Measurements from ENCODE around the gene UBAC1.
"Not testable (repeated sequence)": the region's sequence is repeated elsewhere in the genome, so short reads cannot be mapped to it uniquely, and the experiment has no call there.

The UBAC1 gene

GRCh38 chr9:135923508-135923907, 37.7 kb downstream of the UBAC1 start:
- DNase-seq (ENCODE audit: low spot score) (no peak), FAIRE-seq (no peak)

DNA sequence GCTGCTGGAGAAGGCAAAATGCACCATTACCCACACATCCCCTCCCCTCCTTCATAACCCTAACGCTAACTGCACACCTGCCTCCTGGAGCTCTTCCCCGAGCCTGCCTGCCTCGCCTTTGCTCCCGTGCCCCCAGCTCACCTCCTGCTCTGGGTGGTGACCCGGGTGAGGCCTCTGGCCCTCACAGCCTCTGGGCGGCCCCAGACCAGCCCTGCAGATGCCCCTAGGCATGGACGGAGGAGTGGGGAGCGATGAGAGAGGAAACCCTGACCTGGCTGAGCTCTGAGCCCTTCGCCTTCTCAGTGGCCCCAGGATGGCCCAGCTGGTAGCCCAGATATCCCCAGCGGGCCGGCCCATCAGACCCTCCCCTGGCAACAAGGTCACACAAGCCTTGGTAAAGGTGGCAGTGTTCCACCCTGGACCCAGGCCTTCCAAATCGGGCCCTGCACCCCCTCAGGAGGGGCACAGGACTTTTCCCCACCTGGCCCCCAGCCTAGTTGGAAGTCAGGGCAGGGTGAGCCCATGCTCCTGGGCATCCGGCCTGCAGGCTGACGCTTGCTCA, 39.3 kb downstream of the UBAC1 start:
- no peak for FAIRE-seq

DNA sequence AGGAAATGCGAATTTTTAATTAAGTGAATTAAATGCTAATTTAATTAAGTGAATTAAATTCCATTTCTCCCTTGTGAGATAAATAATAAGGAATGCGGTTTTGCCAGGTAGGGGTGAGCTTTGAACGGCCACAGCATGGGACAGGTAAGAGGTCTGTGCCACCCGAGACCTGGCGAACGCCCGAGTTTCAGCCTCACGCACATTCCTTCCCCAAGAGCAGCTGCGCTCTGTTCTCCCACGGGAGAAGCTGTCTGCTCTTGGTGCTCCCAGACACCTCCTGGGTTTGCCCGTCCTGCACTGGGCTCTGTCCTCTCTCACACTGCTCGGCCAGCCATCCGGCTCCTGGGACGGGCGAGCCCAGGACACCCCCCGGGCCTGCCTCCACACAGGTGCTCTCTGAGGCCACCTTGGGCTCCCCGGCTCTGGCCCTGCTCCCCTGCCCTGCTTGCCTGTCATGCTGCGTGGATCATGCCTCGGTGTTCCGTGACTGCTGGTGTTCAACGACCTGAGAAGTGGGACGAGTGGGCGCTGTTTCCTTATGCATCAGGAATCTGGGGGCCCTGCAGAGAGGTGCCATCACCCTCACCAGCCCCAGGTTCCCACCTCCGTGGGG, 40.1 kb downstream of the UBAC1 start:
- no peak for DNase-seq (ENCODE audit: low spot score)
- FAIRE-seq = no peak

More for the DNA sequence above, 39.3 kb downstream of the UBAC1 start:
- DNase-seq (ENCODE audit: low spot score) = no peak

- FAIRE-seq (no peak), DNase-seq (ENCODE audit: low spot score) (no peak)
Observed at GRCh38 chr9:135920256-135920930, 40.8 kb downstream of the UBAC1 start.

GRCh38 chr9:135919318-135919890, 41.8 kb downstream of the UBAC1 start:
- FAIRE-seq = no peak
- no peak for DNase-seq (ENCODE audit: low spot score)

- not testable (repeated sequence) for FAIRE-seq; DNase-seq (ENCODE audit: low spot score)
Observed at GRCh38 chr9:135916227-135916626, 44.9 kb downstream of the UBAC1 start.

DNA sequence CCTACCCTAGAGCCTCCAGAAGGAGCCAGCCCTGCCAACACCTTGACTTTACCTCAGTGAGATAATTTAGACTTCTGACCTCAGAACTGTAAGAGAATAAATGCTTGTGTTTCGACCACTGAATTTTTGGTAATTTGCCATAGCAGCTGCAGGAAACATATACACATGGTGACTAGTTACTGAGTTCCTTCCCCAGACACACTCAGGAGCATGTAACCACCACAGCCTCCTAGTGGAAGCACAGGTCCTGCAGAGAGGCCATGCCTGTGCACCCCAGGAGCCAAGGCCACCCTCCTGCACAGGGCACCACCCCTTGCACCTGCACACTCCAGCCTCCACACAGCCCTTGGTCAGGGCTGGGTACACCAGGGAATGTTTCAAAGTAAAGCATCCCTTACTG, 46.3 kb downstream of the UBAC1 start:
- no peak for DNase-seq (ENCODE audit: low spot score)
- FAIRE-seq = no peak

- FAIRE-seq = not testable (repeated sequence)
Observed at GRCh38 chr9:135911233-135911632, 49.9 kb downstream of the UBAC1 start.

GRCh38 chr9:135910757-135911156, 50.4 kb downstream of the UBAC1 start:
- FAIRE-seq = no peak
- no peak for DNase-seq (ENCODE audit: low spot score)

More at GRCh38 chr9:135911233-135911632, 49.9 kb downstream of the UBAC1 start:
- not testable (repeated sequence) for DNase-seq (ENCODE audit: low spot score)

- FAIRE-seq (no peak), DNase-seq (ENCODE audit: low spot score) (no peak)
Observed at GRCh38 chr9:135910216-135910615, 51.0 kb downstream of the UBAC1 start.

GRCh38 chr9:135909371-135909770, 51.8 kb downstream of the UBAC1 start:
- DNase-seq (ENCODE audit: low spot score) (no peak), FAIRE-seq (no peak)

DNA sequence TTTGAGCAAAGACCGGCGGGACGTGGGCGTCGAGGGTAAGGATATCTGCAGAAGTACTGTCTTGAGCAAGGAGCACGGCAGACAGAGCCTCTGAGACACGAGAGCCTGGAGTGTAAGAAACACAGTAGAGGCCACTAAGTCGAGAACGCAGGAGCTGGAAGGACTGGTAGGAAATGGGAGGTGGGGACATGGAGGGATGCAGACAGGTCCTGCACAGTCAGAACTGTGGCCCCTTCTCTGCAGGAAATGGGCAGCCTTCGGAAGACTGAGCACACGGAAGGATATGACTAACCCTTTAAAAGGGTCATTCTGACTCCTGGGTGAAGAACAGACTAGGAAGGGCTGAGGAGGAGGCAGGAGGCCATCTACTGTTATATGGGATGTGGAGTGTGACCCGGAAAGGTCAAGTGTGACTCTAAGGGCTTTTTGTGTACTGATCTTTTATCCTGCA, 52.4 kb downstream of the UBAC1 start:
- DNase-seq (ENCODE audit: low spot score) (no peak), FAIRE-seq (no peak)

- no peak for FAIRE-seq
Observed at GRCh38 chr9:135908093-135908753, 53.0 kb downstream of the UBAC1 start.

GRCh38 chr9:135907431-135908092, 53.6 kb downstream of the UBAC1 start, which contains the start of gene CAMSAP1:
CAMSAP1 (minus strand) TSS chr9:135907546; CDS start chr9:135907159, 387 bp downstream.
- peak; percentile 86 for FAIRE-seq
- peak; percentile 96 for DNase-seq (ENCODE audit: low spot score)

More at GRCh38 chr9:135908093-135908753, 53.0 kb downstream of the UBAC1 start:
- DNase-seq (ENCODE audit: low spot score) = no peak

DNA sequence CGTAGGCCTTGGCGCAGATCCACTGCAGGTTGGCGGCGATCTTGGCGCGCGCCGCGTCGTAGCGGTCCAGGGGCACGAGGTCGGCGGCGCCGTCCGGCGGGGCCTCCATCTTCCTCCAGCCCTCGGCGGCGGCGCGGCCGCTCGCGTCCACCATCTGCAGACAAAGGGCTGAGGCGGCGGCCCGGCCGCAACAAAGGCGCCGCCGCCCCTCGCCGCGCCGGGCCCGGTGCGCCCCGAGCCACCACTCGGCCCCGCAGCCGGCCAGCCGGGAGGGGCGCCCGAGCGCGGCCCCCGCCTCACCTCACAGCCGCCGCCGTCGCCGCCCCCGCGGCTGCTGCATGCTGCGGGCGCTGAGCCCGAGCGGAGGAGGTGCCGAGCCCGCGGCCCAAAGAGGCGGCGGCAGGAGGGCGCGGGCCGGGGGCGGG, 54.2 kb downstream of the UBAC1 start:
- no peak for DNase-seq (ENCODE audit: low spot score)
- FAIRE-seq = no peak

DNA sequence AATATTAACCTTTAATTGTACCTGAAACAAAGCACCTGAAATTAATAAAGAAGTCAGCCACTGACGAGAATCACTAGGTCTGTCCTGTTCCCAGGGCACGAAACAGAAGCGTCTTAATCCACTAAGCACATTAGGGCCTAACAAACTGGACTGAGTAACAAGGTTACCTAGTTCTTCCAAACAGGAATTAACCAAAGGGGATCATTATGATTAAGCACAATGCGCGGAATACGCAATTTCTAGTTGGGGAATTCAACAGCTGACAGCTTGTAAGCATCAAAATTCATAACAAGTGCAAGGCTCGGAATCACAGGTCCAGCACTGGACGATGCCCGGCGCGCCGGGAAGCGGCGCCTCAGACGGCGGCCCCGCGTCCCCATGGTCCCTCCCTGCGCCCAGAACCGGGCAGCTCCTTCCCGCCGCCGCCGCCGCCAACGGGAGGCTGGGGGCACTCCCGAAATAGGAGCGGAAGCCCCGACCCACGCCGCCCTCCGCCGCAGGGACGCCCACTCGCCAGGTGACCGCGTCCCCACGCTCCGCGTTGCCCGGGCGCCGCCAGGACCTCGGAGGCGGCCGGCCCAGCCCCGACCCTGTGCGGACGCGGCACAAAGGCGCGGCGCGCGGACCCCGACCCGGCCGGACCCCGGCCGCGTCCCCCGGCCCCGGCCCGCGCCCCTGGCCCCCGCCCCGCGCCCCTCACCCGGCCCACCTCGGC, 54.7 kb downstream of the UBAC1 start:
- DNase-seq (ENCODE audit: low spot score) = no peak
- no peak for FAIRE-seq

GRCh38 chr9:135905380-135906258, 55.6 kb downstream of the UBAC1 start:
- DNase-seq (ENCODE audit: low spot score) (no peak), FAIRE-seq (no peak)

GRCh38 chr9:135903786-135904520, 57.2 kb downstream of the UBAC1 start:
- FAIRE-seq = no peak
- no peak for DNase-seq (ENCODE audit: low spot score)

GRCh38 chr9:135903358-135903656, 57.9 kb downstream of the UBAC1 start:
- FAIRE-seq (no peak), DNase-seq (ENCODE audit: low spot score) (no peak)

Data from urothelium cell line (cell line).